Esophagus (tissue), 2 donors: Measurements from ENCODE around the gene RNF167. TPM values are rescaled to one million over a fixed set of nuclear protein-coding genes. Genes with fewer than 3 reads are reported as not detected.

Experiments
- H3K27ac ChIP-seq, 2 donors: one replicate each; pipeline ENCODE4 v1.5.1; 2013; ENCODE audit warnings: low read depth in 2 of 2, mild to moderate bottlenecking in 2 of 2, inconsistent platforms in 1 of 2, low read length in 1 of 2, moderate library complexity in 1 of 2
- H3K27me3 ChIP-seq, 2 donors: one replicate each; pipeline ENCODE4 v1.6.1; 2013; ENCODE audit warnings: low read length in 2 of 2, control low read depth in 1 of 2, mild to moderate bottlenecking in 1 of 2; ENCODE audit not compliant: insufficient read depth in 2 of 2, control insufficient read depth in 1 of 2
- H3K36me3 ChIP-seq, 2 donors: one replicate each; pipeline ENCODE4 v1.6.1; 2013; ENCODE audit warnings: low read length in 1 of 2; ENCODE audit not compliant: control insufficient read depth in 2 of 2, insufficient read depth in 2 of 2
- H3K4me1 ChIP-seq, 2 donors: one replicate each; pipeline ENCODE4 v1.6.1; 2013; ENCODE audit warnings: low read length in 1 of 2; ENCODE audit not compliant: control insufficient read depth in 2 of 2, insufficient read depth in 2 of 2
- H3K4me3 ChIP-seq, 2 donors: one replicate each; pipeline ENCODE4 v1.5.1; 2013; ENCODE audit warnings: low read length in 2 of 2, mild to moderate bottlenecking in 2 of 2, low read depth in 1 of 2, moderate library complexity in 1 of 2
- H3K9me3 ChIP-seq, 2 donors: one replicate each; pipeline ENCODE4 v1.6.1; 2013; ENCODE audit warnings: mild to moderate bottlenecking in 2 of 2, low read depth in 1 of 2, low read length in 1 of 2, moderate library complexity in 1 of 2; ENCODE audit not compliant: control insufficient read depth in 2 of 2, insufficient read depth in 1 of 2
- WGBS, 2 donors: extraction: QIAGEN DNeasy Blood & Tissue Kit; methylation state at CpG; one replicate each; pipeline ENCODE4 v1.1.7; 2013; 5-methylcytosine and 5-hydroxymethylcytosine counted together
- polyA plus RNA-seq, 2 donors: library from polyadenylated mRNA; stranded (reverse); fragments of 200-250 nt; gene quantifications; one replicate each; pipeline ENCODE4 v1.2.3, GENCODE V29; 2013
- donor health status: healthy with polysubstance abuse.
- donor health status: Bipolar disorder and iron deficiency.

Gene RNF167
- polyA plus RNA-seq, 2 donors: 79.5 to 149 TPM

- Histone ChIP-seq H3K9me3 (no peaks in the 10 kb centered on the region), H3K4me1 (peaks cover 9 to 15% of the 10 kb centered on the region in 2 donors), H3K27ac (no peak overlapping the region), H3K27me3 (no peaks in the 10 kb centered on the region), H3K4me3 (no peak overlapping the region), H3K36me3 (peaks cover 7 to 29% of the 10 kb centered on the region in 2 donors)
- 85 to 86% methylated on average over 6 of the region's 6 CpGs for WGBS, 2 donors
These were observed 31.8 kb downstream of the RNF167 start for GRCh38 chr17:4971826-4972225.

- 92 to 94% methylated on average over 10 to 12 of the region's 12 CpGs for WGBS, 2 donors
- Histone ChIP-seq H3K4me3 (no peak overlapping the region), H3K36me3 (peaks cover 7 to 32% of the 10 kb centered on the region in 2 donors), H3K9me3 (no peaks in the 10 kb centered on the region), H3K27me3 (no peaks in the 10 kb centered on the region), H3K27ac (no peak overlapping the region), H3K4me1 (peaks cover 9 to 15% of the 10 kb centered on the region in 2 donors)
These were observed 32.3 kb downstream of the RNF167 start for GRCh38 chr17:4972322-4972721.

GRCh38 chr17:4972752-4973151 lies 32.7 kb downstream of the RNF167 start:
- H3K36me3 ChIP-seq: peaks cover 7 to 35% of the 10 kb centered on the region in 2 donors
- peaks cover 9 to 15% of the 10 kb centered on the region in 2 donors for H3K4me1 ChIP-seq
- no peak overlapping the region for H3K27ac ChIP-seq
- 81 to 88% methylated on average over 12 of the region's 12 CpGs for WGBS, 2 donors
- no peaks in the 10 kb centered on the region for H3K9me3 ChIP-seq
- H3K4me3 ChIP-seq: no peak overlapping the region
- H3K27me3 ChIP-seq: no peaks in the 10 kb centered on the region

- no peaks in the 10 kb centered on the region for H3K27me3 ChIP-seq
- H3K36me3 ChIP-seq: peaks cover 12 to 40% of the 10 kb centered on the region in 2 donors
- H3K9me3 ChIP-seq: no peaks in the 10 kb centered on the region
- H3K4me3 ChIP-seq: no peak overlapping the region
- H3K27ac ChIP-seq: no peak overlapping the region
- WGBS, 2 donors: 86 to 92% methylated on average over 10 of the region's 10 CpGs
- H3K4me1 ChIP-seq: peaks cover 6 to 10% of the 10 kb centered on the region in 2 donors
These were observed 33.4 kb downstream of the RNF167 start for GRCh38 chr17:4973256-4974114.

GRCh38 chr17:4974115-4974670 lies 34.1 kb downstream of the RNF167 start:
- peaks cover 18 to 44% of the 10 kb centered on the region in 2 donors for H3K36me3 ChIP-seq
- H3K4me1 ChIP-seq: peaks cover 0 to 3% of the 10 kb centered on the region in 2 donors
- WGBS, 2 donors: 85 to 87% methylated on average over 9 of the region's 9 CpGs
- H3K27ac ChIP-seq: no peak overlapping the region
- H3K4me3 ChIP-seq: no peak overlapping the region
- no peaks in the 10 kb centered on the region for H3K27me3 ChIP-seq
- no peaks in the 10 kb centered on the region for H3K9me3 ChIP-seq

GRCh38 chr17:4978726-4979125 lies 38.7 kb downstream of the RNF167 start:
- no peak overlapping the region for H3K4me3 ChIP-seq
- no peaks in the 10 kb centered on the region for H3K9me3 ChIP-seq
- H3K27ac ChIP-seq: no peak overlapping the region
- no peaks in the 10 kb centered on the region for H3K27me3 ChIP-seq
- peaks cover 0 to 3% of the 10 kb centered on the region in 2 donors for H3K4me1 ChIP-seq
- peaks cover 20 to 39% of the 10 kb centered on the region in 2 donors for H3K36me3 ChIP-seq

GRCh38 chr17:4980644-4981216 lies 40.7 kb downstream of the RNF167 start:
- H3K4me3 ChIP-seq: no peak overlapping the region
- H3K4me1 ChIP-seq: peaks cover 0 to 3% of the 10 kb centered on the region in 2 donors
- peaks cover 13 to 32% of the 10 kb centered on the region in 2 donors for H3K36me3 ChIP-seq
- H3K27ac ChIP-seq: no peak overlapping the region
- 39 to 43% methylated on average over 6 of the region's 6 CpGs for WGBS, 2 donors
- H3K9me3 ChIP-seq: no peaks in the 10 kb centered on the region
- H3K27me3 ChIP-seq: no peaks in the 10 kb centered on the region

GRCh38 chr17:4982305-4982704 lies 42.2 kb downstream of the RNF167 start:
- no peak overlapping the region for H3K27ac ChIP-seq
- H3K4me1 ChIP-seq: peaks cover 0 to 3% of the 10 kb centered on the region in 2 donors
- no peaks in the 10 kb centered on the region for H3K27me3 ChIP-seq
- peaks cover 13 to 28% of the 10 kb centered on the region in 2 donors for H3K36me3 ChIP-seq
- no peaks in the 10 kb centered on the region for H3K9me3 ChIP-seq
- 69 to 78% methylated on average over 5 of the region's 5 CpGs for WGBS, 2 donors
- H3K4me3 ChIP-seq: no peak overlapping the region

- H3K9me3 ChIP-seq: no peaks in the 10 kb centered on the region
- peak overlapping the region; percentile 88 for H3K27ac ChIP-seq
- peak overlapping the region; percentile 75 to 94 for H3K4me3 ChIP-seq
- H3K27me3 ChIP-seq: no peaks in the 10 kb centered on the region
- peaks cover 0 to 6% of the 10 kb centered on the region in 2 donors for H3K4me1 ChIP-seq
- 28 to 30% methylated on average over 5 of the region's 5 CpGs for WGBS, 2 donors
- H3K36me3 ChIP-seq: peaks cover 0 to 6% of the 10 kb centered on the region in 2 donors
These were observed 46.3 kb downstream of the RNF167 start for GRCh38 chr17:4986403-4986802.
